Skin of body (tissue), 2 donors: ENCODE data around the gene CBLN1. TPM values are rescaled to one million over a fixed set of nuclear protein-coding genes. Genes with fewer than 3 reads are reported as not detected.
A peak's percentile ranks its signal among the peaks of the same experiment; 100 is the strongest.

Source experiments
- DNase-seq: peaks from one replicate; lab custom pipeline; 2025; lab: John Stamatoyannopoulos, UW
- total RNA-seq: library from RNA; depleted of rRNA; stranded (reverse); fragments of >200 nt; gene quantifications from one replicate; pipeline ENCODE4 v1.2.3, GENCODE V29; 2014

The CBLN1 gene
- total RNA-seq = 0.30 TPM

GRCh38 chr16:49281480-49281842 is at the start of gene CBLN1:
Gene CBLN1 (minus strand): TSS chr16:49281838. CDS start chr16:49281465, 373 bp downstream.
- no peak for DNase-seq

GRCh38 chr16:49330562-49331201 is 49.0 kb upstream of the CBLN1 start:
- no peak for DNase-seq

- DNase-seq = no peak
Observed at GRCh38 chr16:49328325-49328724, 46.7 kb upstream of the CBLN1 start.

- no peak for DNase-seq
Observed at GRCh38 chr16:49327466-49327865, 45.8 kb upstream of the CBLN1 start.

GRCh38 chr16:49324703-49325102 is 43.1 kb upstream of the CBLN1 start:
- DNase-seq = no peak

- DNase-seq = no peak
Observed at GRCh38 chr16:49315602-49316001, 34.0 kb upstream of the CBLN1 start.

- DNase-seq = no peak
Observed at GRCh38 chr16:49312389-49312985, 30.8 kb upstream of the CBLN1 start.

GRCh38 chr16:49311823-49312222 is 30.2 kb upstream of the CBLN1 start:
- no peak for DNase-seq

- no peak for DNase-seq
Observed at GRCh38 chr16:49307176-49307575, 25.5 kb upstream of the CBLN1 start.

- no peak for DNase-seq
Observed at GRCh38 chr16:49305406-49305805, 23.8 kb upstream of the CBLN1 start.

GRCh38 chr16:49292413-49292812 is 10.8 kb upstream of the CBLN1 start:
- DNase-seq = peak; percentile 21

GRCh38 chr16:49287572-49287971 is 5.9 kb upstream of the CBLN1 start:
- no peak for DNase-seq

GRCh38 chr16:49284962-49285361 is 3.3 kb upstream of the CBLN1 start:
- DNase-seq = no peak

- no peak for DNase-seq
Observed at GRCh38 chr16:49283376-49284049, 1.9 kb upstream of the CBLN1 start.

GRCh38 chr16:49282690-49283375 is 1.2 kb upstream of the CBLN1 start:
- DNase-seq = no peak

GRCh38 chr16:49281843-49282642 is 405 bp upstream of the CBLN1 start:
- no peak for DNase-seq

GRCh38 chr16:49280841-49281371 is 732 bp downstream of the CBLN1 start:
- DNase-seq = no peak

GRCh38 chr16:49280105-49280741 is 1.4 kb downstream of the CBLN1 start:
- DNase-seq = no peak

GRCh38 chr16:49278944-49279725 is 2.5 kb downstream of the CBLN1 start:
- DNase-seq = no peak

- DNase-seq = no peak
Observed at GRCh38 chr16:49278567-49278827, 3.1 kb downstream of the CBLN1 start.
